Gastroesophageal sphincter (tissue), 4 donors: ENCODE measurements around the gene SCRN2. TPM values are rescaled to one million over a fixed set of nuclear protein-coding genes. Genes with fewer than 3 reads are reported as not detected.

Source experiments
- ATAC-seq: fragments of 150-250 bp; one replicate; pipeline ENCODE4 v1.9.1; 2016; ENCODE audit warnings: mild to moderate bottlenecking, moderate library complexity
- H3K27ac ChIP-seq, 4 donors: fragments of 200-600 bp; sonication (generic) in 3 of 4; 1 replicate in 3 of 4; 2 replicates in 1 of 4; pipeline ENCODE4 v1.5.1; 2016 to 2019
- H3K27me3 ChIP-seq: fragments of 200-600 bp; sonication (generic); one replicate; pipeline ENCODE4 v1.5.1; 2019
- H3K36me3 ChIP-seq, 2 donors: fragments of 200-600 bp; sonication (generic); one replicate each; pipeline ENCODE4 v1.5.1; 2019; ENCODE audit warnings: control low read depth in 1 of 2
- H3K4me1 ChIP-seq, 3 donors: fragments of 200-600 bp; sonication (generic); 1 replicate in 2 of 3; 2 replicates in 1 of 3; pipeline ENCODE4 v1.5.1; 2016 to 2019; ENCODE audit warnings: control low read depth in 2 of 3
- H3K4me3 ChIP-seq, 2 donors: fragments of 200-600 bp; sonication (generic); one replicate each; pipeline ENCODE4 v1.5.1; 2019; ENCODE audit warnings: mild to moderate bottlenecking in 1 of 2, moderate library complexity in 1 of 2
- H3K9me3 ChIP-seq, 3 donors: fragments of 200-600 bp; sonication (generic); one replicate each; pipeline ENCODE4 v1.5.1; 2017 to 2019; ENCODE audit warnings: control low read depth in 2 of 3
- EP300 ChIP-seq: sonication (generic); formaldehyde crosslinking; IDR thresholded peaks from one replicate; pipeline ENCODE4 v1.6.1; 2017; ENCODE audit warnings: antibody characterized with exemption, mild to moderate bottlenecking
- POLR2A ChIP-seq, 2 donors: fragments of 450-650 bp; IDR thresholded peaks; one replicate each; pipeline ENCODE4 v1.6.1; 2017; ENCODE audit warnings: antibody characterized with exemption in 2 of 2, mild to moderate bottlenecking in 2 of 2, moderate library complexity in 1 of 2
- POLR2AphosphoS5 ChIP-seq: sonication (generic); formaldehyde crosslinking; IDR thresholded peaks from one replicate; pipeline ENCODE4 v1.6.1; 2017; ENCODE audit warnings: antibody characterized with exemption
- WGBS, 2 donors: methylation state at CpG; one replicate each; pipeline ENCODE4 v1.1.5; 2018; ENCODE audit warnings: low coverage in 1 of 2; 5-methylcytosine and 5-hydroxymethylcytosine counted together
- total RNA-seq, 4 donors: library from RNA; depleted of rRNA; stranded (reverse); fragments of >200 nt; gene quantifications; one replicate each; pipeline ENCODE4 v1.1.0, GENCODE V29; 2016
- TF ChIP-seq, protein P1 (sequence below), 4 experiments: fragments of 200-600 bp in 2 of 4; fragments of 450-650 bp in 2 of 4; sonication (generic) in 1 of 4; IDR thresholded peaks; one replicate each; pipeline ENCODE4 v1.5.1; 2017 to 2019; ENCODE audit warnings: antibody characterized with exemption in 4 of 4, mild to moderate bottlenecking in 2 of 4, moderate library complexity in 2 of 4

SCRN2 gene
- total RNA-seq, 4 donors from 2014 or later, result 17.4 to 28.9 (median 21.8) TPM

DNA sequence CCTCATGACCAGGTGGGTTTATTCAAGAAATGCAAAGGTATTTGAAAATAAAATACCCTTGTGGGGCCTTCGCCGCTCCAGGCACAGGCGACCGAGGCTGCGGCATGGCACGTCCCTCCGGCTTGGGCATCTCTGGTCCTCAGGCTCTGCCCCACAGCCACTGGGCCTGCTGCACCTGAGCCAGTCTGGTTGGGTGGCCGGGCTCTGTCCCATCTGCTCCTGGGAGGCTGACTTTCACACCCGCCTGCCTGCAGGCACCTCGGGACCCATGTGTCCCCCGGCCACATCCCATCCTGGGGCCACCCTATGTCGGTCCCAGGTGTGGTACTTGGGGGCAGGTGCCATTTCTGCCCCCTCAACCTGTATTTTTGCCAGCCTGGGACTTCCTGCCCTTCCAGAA, 40.4 kb downstream of the SCRN2 start:
- 71% methylated on average over 11 of the region's 12 CpGs; no CpG with 5 or more reads in 1 of the 2 donors for WGBS, 2 donors

DNA sequence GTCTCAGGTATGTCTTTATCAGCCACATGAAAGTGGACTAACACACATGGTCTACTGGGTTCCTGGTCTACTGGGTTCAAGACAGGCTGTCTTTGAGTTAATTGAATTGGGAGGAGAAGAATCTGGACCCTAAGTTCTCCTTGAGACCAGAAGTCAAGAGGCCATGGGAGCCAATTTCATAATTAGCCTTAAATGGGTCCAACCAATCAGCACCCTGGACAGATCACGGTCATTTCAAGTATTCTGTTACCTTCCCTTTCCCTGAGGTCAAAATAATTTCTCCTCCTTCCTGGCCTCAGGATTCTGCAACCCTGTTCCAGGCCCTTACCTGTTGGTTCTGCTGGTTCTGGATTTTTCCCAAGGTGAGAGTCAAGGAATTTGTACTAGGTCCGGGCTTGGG, 43.3 kb downstream of the SCRN2 start:
- TF ChIP-seq, protein P1, sequence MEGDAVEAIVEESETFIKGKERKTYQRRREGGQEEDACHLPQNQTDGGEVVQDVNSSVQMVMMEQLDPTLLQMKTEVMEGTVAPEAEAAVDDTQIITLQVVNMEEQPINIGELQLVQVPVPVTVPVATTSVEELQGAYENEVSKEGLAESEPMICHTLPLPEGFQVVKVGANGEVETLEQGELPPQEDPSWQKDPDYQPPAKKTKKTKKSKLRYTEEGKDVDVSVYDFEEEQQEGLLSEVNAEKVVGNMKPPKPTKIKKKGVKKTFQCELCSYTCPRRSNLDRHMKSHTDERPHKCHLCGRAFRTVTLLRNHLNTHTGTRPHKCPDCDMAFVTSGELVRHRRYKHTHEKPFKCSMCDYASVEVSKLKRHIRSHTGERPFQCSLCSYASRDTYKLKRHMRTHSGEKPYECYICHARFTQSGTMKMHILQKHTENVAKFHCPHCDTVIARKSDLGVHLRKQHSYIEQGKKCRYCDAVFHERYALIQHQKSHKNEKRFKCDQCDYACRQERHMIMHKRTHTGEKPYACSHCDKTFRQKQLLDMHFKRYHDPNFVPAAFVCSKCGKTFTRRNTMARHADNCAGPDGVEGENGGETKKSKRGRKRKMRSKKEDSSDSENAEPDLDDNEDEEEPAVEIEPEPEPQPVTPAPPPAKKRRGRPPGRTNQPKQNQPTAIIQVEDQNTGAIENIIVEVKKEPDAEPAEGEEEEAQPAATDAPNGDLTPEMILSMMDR (IDR thresholded peaks at IDR 0.05), result no peak
- TF ChIP-seq POLR2AphosphoS5, result no peak
- TF ChIP-seq EP300, result no peak
- Histone ChIP-seq H3K27ac (no peak overlapping the region), H3K9me3 (no peaks in the 10 kb centered on the region), H3K4me1 (no peaks in the 10 kb centered on the region), H3K4me3 (no peak overlapping the region), H3K27me3 (peaks cover 34% of the 10 kb centered on the region), H3K36me3 (no peaks in the 10 kb centered on the region)
- 11 to 55% methylated on average over 1 to 2 of the region's 2 CpGs for WGBS, 2 donors
- ATAC-seq, result no peak

More for the DNA sequence above, 40.4 kb downstream of the SCRN2 start:
- Histone ChIP-seq H3K4me1 (no peaks in the 10 kb centered on the region), H3K9me3 (no peaks in the 10 kb centered on the region), H3K36me3 (no peaks in the 10 kb centered on the region), H3K4me3 (no peak overlapping the region), H3K27ac (no peak overlapping the region), H3K27me3 (peaks cover 24% of the 10 kb centered on the region)
- TF ChIP-seq, protein P1 (IDR thresholded peaks at IDR 0.05), result no peak
- no peak for TF ChIP-seq POLR2AphosphoS5
- TF ChIP-seq POLR2A (IDR thresholded peaks at IDR 0.05), result no peak
- no peak for TF ChIP-seq EP300
- ATAC-seq, result no peak

DNA sequence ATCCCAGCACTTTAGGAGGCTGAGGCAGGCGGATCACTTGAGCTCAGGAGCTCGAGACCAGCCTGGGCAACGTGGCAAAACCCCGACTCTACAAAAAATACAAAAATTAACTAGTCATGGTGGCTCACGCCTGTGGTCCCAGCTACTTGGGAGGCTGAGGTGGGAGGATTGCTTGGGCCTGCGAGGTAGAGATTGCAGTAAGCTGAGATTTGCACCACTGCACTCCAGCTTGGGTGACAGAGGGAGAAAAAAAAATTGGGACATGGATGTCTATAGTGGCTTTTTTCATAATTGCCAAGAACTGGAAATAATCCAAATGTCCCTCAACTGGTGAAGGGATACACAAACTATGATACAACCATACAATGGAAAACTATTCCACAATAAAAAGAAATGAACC, 48.1 kb downstream of the SCRN2 start:
- Histone ChIP-seq H3K4me3 (no peak overlapping the region), H3K27ac (no peak overlapping the region), H3K36me3 (no peaks in the 10 kb centered on the region), H3K27me3 (peaks cover 75% of the 10 kb centered on the region), H3K4me1 (peaks cover 0 to 11% (median 7%) of the 10 kb centered on the region in 3 donors), H3K9me3 (no peaks in the 10 kb centered on the region)
- TF ChIP-seq POLR2AphosphoS5, result no peak
- no peak for TF ChIP-seq EP300
- TF ChIP-seq, protein P1 (IDR thresholded peaks at IDR 0.05), result no peak
- no peak for TF ChIP-seq POLR2A (IDR thresholded peaks at IDR 0.05)
- ATAC-seq, result no peak
- 55% methylated on average over 5 of the region's 6 CpGs; no CpG with 5 or more reads in 1 of the 2 donors for WGBS, 2 donors

DNA sequence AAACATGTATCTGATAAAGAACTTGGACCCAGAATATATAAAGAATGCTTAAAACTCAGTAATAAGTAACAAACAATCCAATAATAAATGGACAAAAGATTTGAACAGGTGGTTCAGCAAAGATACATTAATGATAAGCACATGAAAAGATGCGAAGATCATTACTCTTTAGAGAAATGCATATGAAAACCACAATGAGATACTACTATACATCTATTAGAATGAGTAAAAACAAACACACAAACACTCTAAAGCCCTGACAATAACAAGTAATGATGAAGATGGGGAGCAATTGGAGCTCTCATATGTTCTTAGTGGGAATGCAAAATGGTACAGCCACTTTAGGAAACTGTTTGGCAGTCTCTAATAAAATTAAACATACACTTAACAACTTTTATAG, 48.6 kb downstream of the SCRN2 start:
- Histone ChIP-seq H3K27me3 (peaks cover 77% of the 10 kb centered on the region), H3K4me1 (peaks cover 0 to 11% (median 7%) of the 10 kb centered on the region in 3 donors), H3K4me3 (no peak overlapping the region), H3K36me3 (no peaks in the 10 kb centered on the region), H3K27ac (no peak overlapping the region), H3K9me3 (no peaks in the 10 kb centered on the region)
- TF ChIP-seq POLR2A (IDR thresholded peaks at IDR 0.05) (no peak), EP300 (no peak), POLR2AphosphoS5 (no peak)
- TF ChIP-seq, protein P1 (IDR thresholded peaks at IDR 0.05), result no peak
- no peak for ATAC-seq
- WGBS, 2 donors, result 77 to 85% methylated on average over 1 of the region's 1 CpG

DNA sequence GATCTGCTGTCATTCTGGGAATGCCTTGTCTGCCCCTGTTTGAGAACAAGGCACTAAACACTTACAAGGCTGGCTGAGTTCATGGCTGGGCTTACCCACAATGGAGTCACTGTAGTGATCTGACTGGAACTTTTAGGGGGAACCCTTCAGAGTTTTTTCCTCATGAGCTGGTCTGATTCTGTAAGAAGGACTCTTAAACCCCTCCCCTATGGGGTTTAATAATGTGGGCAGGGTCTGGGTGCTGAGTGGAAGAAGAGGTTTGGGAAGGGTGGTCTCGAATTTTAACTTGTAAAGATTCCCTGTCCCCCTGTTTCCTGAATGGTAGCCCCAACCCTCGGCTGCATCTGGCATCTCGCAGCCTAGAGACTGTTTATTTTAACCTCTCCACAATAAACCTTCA, 50.0 kb downstream of the SCRN2 start:
- Histone ChIP-seq H3K9me3 (no peaks in the 10 kb centered on the region), H3K4me3 (no peak overlapping the region), H3K4me1 (peaks cover 0 to 11% (median 7%) of the 10 kb centered on the region in 3 donors), H3K27me3 (peaks cover 90% of the 10 kb centered on the region), H3K36me3 (no peaks in the 10 kb centered on the region), H3K27ac (peak overlapping the region in 1 of 4 donors; percentile 29)
- no peak for ATAC-seq
- no peak for TF ChIP-seq POLR2A (IDR thresholded peaks at IDR 0.05)
- no peak for TF ChIP-seq POLR2AphosphoS5
- TF ChIP-seq, protein P1 (IDR thresholded peaks at IDR 0.05), result no peak
- TF ChIP-seq EP300, result no peak
- WGBS, 2 donors, result 24 to 26% methylated on average over 3 of the region's 3 CpGs
